Measurements from ENCODE around the gene FGD3. TPM values are rescaled to one million over a fixed set of nuclear protein-coding genes. Genes with fewer than 3 reads are reported as not detected.

Gene FGD3
- total RNA-seq = not detected in 2 replicates

GRCh38 chr9:92947268-92948037 lies at the start of gene FGD3:
Gene FGD3 (plus strand): TSS chr9:92947523. CDS start chr9:92976257, 28,734 bp downstream.

GRCh38 chr9:93058355-93059010 lies 111.2 kb downstream of the FGD3 start, which contains the start of gene SUSD3:
Gene SUSD3 (plus strand): TSS chr9:93058701. CDS start chr9:93058743, 42 bp downstream.

Other genes starting within 250 kb of the FGD3 start
- gene BICD2, start 182.7 kb upstream of the FGD3 start, total RNA-seq = 27.2 and 30.1 TPM in 2 replicates
- 7.5 and 7.7 TPM in 2 replicates for gene ZNF484, start 69.5 kb upstream of the FGD3 start, total RNA-seq
- 1.9 and 2.1 TPM in 2 replicates for gene SUSD3, start 111.2 kb downstream of the FGD3 start, total RNA-seq
- gene CARD19, start 148.7 kb downstream of the FGD3 start, total RNA-seq = 56.8 and 59.7 TPM in 2 replicates
- gene NINJ1, start 186.7 kb downstream of the FGD3 start, total RNA-seq = 25.8 and 31.6 TPM in 2 replicates
- not detected in 2 replicates for gene WNK2, start 236.6 kb downstream of the FGD3 start, total RNA-seq

Measured in cardiac ventricle fibroblast (primary cell).